ENCODE data around the gene INTS11. TPM values are rescaled to one million over a fixed set of nuclear protein-coding genes. Genes with fewer than 3 reads are reported as not detected.
A peak's percentile ranks its signal among the peaks of the same experiment; 100 is the strongest.

Gene INTS11
- total and polyA plus RNA-seq, 2 donors: 45.9 to 134 TPM

GRCh38 chr1:1312450-1313314 lies 11.8 kb downstream of the INTS11 start:
- Histone ChIP-seq H3K4me1 (ENCODE audit: insufficient read depth) (no peaks in the 10 kb centered on the region), H3K36me3 (ENCODE audit: insufficient read depth) (peaks cover 7% of the 10 kb centered on the region), H3K27ac (ENCODE audit: low read depth) (no peak overlapping the region), H3K4me3 (ENCODE audit: low read depth, low read length) (no peak overlapping the region)
- no peak for DNase-seq (ENCODE audit: extremely low spot score)
- 90% methylated on average over 49 of the region's 49 CpGs for WGBS

- H3K27ac ChIP-seq (ENCODE audit: low read depth): no peak overlapping the region
- no peaks in the 10 kb centered on the region for H3K4me1 ChIP-seq (ENCODE audit: insufficient read depth)
- 86% methylated on average over 22 of the region's 22 CpGs for WGBS
- no peak for DNase-seq (ENCODE audit: extremely low spot score)
- no peak overlapping the region for H3K4me3 ChIP-seq (ENCODE audit: low read depth, low read length)
- peaks cover 7% of the 10 kb centered on the region for H3K36me3 ChIP-seq (ENCODE audit: insufficient read depth)
Observed at GRCh38 chr1:1311107-1312104, 13.1 kb downstream of the INTS11 start.

GRCh38 chr1:1310476-1311053 lies 13.9 kb downstream of the INTS11 start:
- H3K4me3 ChIP-seq (ENCODE audit: low read depth, low read length): no peak overlapping the region
- H3K27ac ChIP-seq (ENCODE audit: low read depth): no peak overlapping the region
- peaks cover 7% of the 10 kb centered on the region for H3K36me3 ChIP-seq (ENCODE audit: insufficient read depth)
- DNase-seq (ENCODE audit: extremely low spot score): no peak
- WGBS: 80% methylated on average over 21 of the region's 21 CpGs
- H3K4me1 ChIP-seq (ENCODE audit: insufficient read depth): no peaks in the 10 kb centered on the region

GRCh38 chr1:1310109-1310385 lies 14.4 kb downstream of the INTS11 start:
- WGBS: 77% methylated on average over 3 of the region's 3 CpGs
- no peaks in the 10 kb centered on the region for H3K4me1 ChIP-seq (ENCODE audit: insufficient read depth)
- H3K36me3 ChIP-seq (ENCODE audit: insufficient read depth): peaks cover 7% of the 10 kb centered on the region
- H3K27ac ChIP-seq (ENCODE audit: low read depth): no peak overlapping the region
- no peak for DNase-seq (ENCODE audit: extremely low spot score)
- no peak overlapping the region for H3K4me3 ChIP-seq (ENCODE audit: low read depth, low read length)

GRCh38 chr1:1309251-1310108 lies 15.0 kb downstream of the INTS11 start:
- Histone ChIP-seq H3K27ac (ENCODE audit: low read depth) (peak overlapping the region; percentile 30), H3K4me3 (ENCODE audit: low read depth, low read length) (peak overlapping the region; percentile 79), H3K36me3 (ENCODE audit: insufficient read depth) (peaks cover 7% of the 10 kb centered on the region), H3K4me1 (ENCODE audit: insufficient read depth) (no peaks in the 10 kb centered on the region)
- DNase-seq (ENCODE audit: extremely low spot score): no peak
- WGBS: 31% methylated on average over 57 of the region's 57 CpGs

- H3K36me3 ChIP-seq (ENCODE audit: insufficient read depth): peaks cover 5% of the 10 kb centered on the region
- H3K27ac ChIP-seq (ENCODE audit: low read depth): peak overlapping the region; percentile 83
- DNase-seq (ENCODE audit: extremely low spot score): no peak
- no peaks in the 10 kb centered on the region for H3K4me1 ChIP-seq (ENCODE audit: insufficient read depth)
- under 1% methylated on average over 66 of the region's 66 CpGs for WGBS
- H3K4me3 ChIP-seq (ENCODE audit: low read depth, low read length): peak overlapping the region; percentile 79
Observed at GRCh38 chr1:1308756-1309250, 15.7 kb downstream of the INTS11 start.

- Histone ChIP-seq H3K4me3 (ENCODE audit: low read depth, low read length) (peak within 1 kb of the TSS; percentile 79), H3K4me1 (ENCODE audit: insufficient read depth) (no peaks in the 10 kb centered on the region), H3K36me3 (ENCODE audit: insufficient read depth) (peaks cover 5% of the 10 kb centered on the region), H3K27ac (ENCODE audit: low read depth) (peak within 1 kb of the TSS; percentile 86)
- under 1% methylated on average over 127 of the region's 131 CpGs for WGBS
- peak; percentile 63 for DNase-seq (ENCODE audit: extremely low spot score)
Observed at GRCh38 chr1:1307923-1308755, 16.3 kb downstream of the INTS11 start, which contains the start of the genes ACAP3 and PUSL1. ACAP3 (minus strand) TSS chr1:1307930; CDS start chr1:1307815, 115 bp downstream. PUSL1 (plus strand) TSS chr1:1308597; CDS start chr1:1308644, 47 bp downstream.

GRCh38 chr1:1307261-1307922 lies 17.1 kb downstream of the INTS11 start:
- DNase-seq (ENCODE audit: extremely low spot score): no peak
- WGBS: under 1% methylated on average over 83 of the region's 83 CpGs
- Histone ChIP-seq H3K36me3 (ENCODE audit: insufficient read depth) (peaks cover 1% of the 10 kb centered on the region), H3K27ac (ENCODE audit: low read depth) (peak overlapping the region; percentile 86), H3K4me1 (ENCODE audit: insufficient read depth) (no peaks in the 10 kb centered on the region), H3K4me3 (ENCODE audit: low read depth, low read length) (peak overlapping the region; percentile 79)

GRCh38 chr1:1306661-1307260 lies 17.7 kb downstream of the INTS11 start:
- 28% methylated on average over 27 of the region's 27 CpGs for WGBS

GRCh38 chr1:1306070-1306660 lies 18.3 kb downstream of the INTS11 start:
- no peaks in the 10 kb centered on the region for H3K4me1 ChIP-seq (ENCODE audit: insufficient read depth)
- no peaks in the 10 kb centered on the region for H3K36me3 ChIP-seq (ENCODE audit: insufficient read depth)
- H3K27ac ChIP-seq (ENCODE audit: low read depth): peak overlapping the region; percentile 53
- no peak for DNase-seq (ENCODE audit: extremely low spot score)
- peak overlapping the region; percentile 79 for H3K4me3 ChIP-seq (ENCODE audit: low read depth, low read length)
- WGBS: 26% methylated on average over 11 of the region's 11 CpGs

More at GRCh38 chr1:1306661-1307260, 17.7 kb downstream of the INTS11 start:
- peak overlapping the region; percentile 79 for H3K4me3 ChIP-seq (ENCODE audit: low read depth, low read length)
- no peak overlapping the region for H3K27ac ChIP-seq (ENCODE audit: low read depth)
- no peaks in the 10 kb centered on the region for H3K4me1 ChIP-seq (ENCODE audit: insufficient read depth)
- no peaks in the 10 kb centered on the region for H3K36me3 ChIP-seq (ENCODE audit: insufficient read depth)
- DNase-seq (ENCODE audit: extremely low spot score): no peak
